NCI-H2196 treated with DMSO at 0.1 percent for 48 hours (cell line): ENCODE results near the gene HPS5.

ENCODE experiments used
- DNase-seq: peaks from one replicate; lab custom pipeline; 2025; ENCODE audit not compliant: unreplicated experiment; lab: John Stamatoyannopoulos, UW

Gene HPS5

GRCh38 chr11:18243783-18244362 is 78.1 kb downstream of the HPS5 start:
- peak; percentile 56 for DNase-seq

GRCh38 chr11:18239655-18240054 is 82.3 kb downstream of the HPS5 start:
- no peak for DNase-seq

GRCh38 chr11:18236664-18237356 is 85.1 kb downstream of the HPS5 start, which contains the start of gene SAA4:
SAA4 (minus strand) TSS chr11:18236802; CDS start chr11:18235926, 876 bp downstream.
- no peak for DNase-seq

DNA sequence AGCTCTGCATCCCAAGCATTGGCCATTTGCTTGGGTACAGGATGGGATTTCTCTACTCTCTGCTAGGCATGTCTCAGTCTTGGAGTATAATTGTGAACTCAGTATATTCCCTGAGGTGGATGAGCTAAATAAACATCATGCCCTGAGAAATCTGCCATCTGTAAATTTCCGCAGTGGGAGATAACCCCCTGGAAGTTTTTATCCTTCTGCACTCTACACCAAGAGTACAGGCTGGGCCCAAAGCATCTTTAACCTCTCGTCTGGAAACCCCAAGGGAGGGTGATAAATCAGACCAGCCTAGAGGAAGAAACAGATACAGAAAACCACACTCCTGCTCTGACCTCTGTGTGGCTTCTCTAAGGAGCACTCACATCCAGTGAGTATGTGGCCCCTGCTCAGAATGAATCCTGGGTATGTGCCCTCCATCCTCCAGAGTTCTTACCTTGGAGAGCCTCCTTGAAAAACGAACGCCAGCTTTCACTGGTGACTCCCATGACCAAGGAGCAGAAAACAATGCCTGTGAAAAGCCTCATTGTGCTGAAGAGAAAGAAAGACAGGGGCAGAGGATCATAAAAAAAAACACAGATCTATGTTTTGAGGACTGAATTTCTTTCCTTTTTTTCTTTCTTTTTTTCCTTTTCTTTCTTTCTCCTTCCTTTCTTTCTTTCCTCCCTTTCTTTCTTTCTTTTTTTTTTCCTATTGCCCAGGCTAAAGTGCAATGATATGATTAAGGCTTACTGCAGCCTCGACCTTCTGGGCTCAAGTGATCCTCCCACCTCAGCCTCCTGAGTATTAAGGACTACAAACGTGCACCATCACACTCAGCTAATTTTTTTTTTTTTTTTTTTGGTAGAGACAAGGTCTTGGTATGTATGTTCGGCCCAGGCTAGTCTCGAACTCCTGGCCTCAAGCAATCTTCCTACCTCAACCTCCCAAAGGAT is 86.3 kb downstream of the HPS5 start:
- DNase-seq: no peak

- no peak for DNase-seq
Measured at GRCh38 chr11:18233912-18234311, 88.0 kb downstream of the HPS5 start.

DNA sequence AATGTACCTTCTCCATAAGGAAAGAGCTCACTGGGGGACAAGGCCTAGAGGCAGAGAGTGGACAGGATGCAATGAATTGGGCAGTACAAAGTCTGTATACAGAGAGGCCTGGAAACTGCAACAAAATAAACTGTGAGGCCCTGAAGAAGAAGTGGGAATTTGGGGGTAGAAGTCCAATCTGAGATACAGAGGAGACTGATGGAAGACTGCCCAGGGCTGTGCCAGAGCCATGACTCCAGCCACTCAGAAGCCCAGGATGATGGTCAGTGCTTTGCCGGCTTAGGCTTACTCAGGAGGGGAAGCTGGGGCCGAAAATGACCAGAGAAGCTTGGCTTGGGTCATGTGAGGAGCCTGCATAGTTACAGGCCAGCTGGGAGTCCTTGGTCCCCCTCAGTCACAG is 91.1 kb downstream of the HPS5 start:
- DNase-seq: no peak

- DNase-seq: no peak
Measured at GRCh38 chr11:18229501-18229900, 92.4 kb downstream of the HPS5 start.
